ENCODE data around the gene SYTL5.
"Not testable (repeated sequence)": the region's sequence is repeated elsewhere in the genome, so short reads cannot be mapped to it uniquely, and the experiment has no call there.

Gene SYTL5

DNA sequence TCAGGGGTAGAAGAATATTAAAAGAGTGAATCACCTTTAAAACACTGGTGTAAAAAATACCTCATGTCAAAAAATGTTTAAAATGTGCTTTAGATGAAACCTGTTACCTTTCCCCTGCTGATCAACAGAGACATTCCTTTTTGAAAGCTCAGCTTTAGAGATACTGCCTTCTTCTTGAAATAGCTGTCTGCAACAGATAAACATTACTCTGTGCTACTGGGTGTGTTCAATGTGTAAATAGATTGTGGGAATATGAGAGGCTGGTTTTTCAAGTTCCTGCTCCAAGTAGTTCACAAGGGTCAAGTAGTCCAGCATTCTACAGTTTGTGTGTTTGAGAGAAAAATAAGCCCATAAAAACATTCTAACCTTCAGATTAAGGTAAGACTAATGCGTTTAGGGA lies at the start of gene SYTL5:
Gene SYTL5 (plus strand): TSS at position 263 of the 400 bp plus-strand sequence. CDS start 27,337 bp downstream, outside the sequence.
- peak; percentile 21 for DNase-seq

DNA sequence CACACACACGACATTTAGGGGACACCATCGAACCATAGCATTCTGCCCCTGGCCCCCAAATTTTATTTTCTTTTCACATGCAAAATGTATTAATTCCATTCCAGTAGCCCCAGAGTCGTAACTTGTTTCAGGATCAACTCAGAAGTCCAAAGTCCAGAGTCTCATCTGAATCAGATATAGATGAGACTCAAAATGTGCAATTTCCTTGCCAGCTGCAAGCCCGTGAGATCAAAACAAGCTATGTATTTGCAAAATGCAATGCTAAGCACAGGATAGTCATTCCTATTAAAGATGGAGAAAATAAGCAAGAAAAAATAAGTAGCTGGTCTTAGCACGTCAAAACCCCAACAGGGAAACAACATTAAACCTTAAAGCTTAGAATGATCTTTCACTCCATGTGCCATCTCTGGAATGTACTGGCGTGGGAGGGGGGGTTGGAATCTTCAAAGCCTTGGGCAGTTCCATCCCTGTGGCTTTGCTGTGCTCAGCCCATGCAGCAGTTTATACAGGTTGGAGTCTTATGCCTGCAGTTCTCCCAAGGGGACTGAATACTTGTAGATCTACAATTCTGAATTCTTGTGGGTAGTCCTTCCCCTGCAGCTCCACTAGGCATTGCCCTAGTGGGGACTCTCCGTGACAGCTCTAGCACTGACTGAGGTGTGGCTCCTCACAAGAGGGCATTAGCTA lies 47.7 kb upstream of the SYTL5 start:
- no peak for DNase-seq

DNA sequence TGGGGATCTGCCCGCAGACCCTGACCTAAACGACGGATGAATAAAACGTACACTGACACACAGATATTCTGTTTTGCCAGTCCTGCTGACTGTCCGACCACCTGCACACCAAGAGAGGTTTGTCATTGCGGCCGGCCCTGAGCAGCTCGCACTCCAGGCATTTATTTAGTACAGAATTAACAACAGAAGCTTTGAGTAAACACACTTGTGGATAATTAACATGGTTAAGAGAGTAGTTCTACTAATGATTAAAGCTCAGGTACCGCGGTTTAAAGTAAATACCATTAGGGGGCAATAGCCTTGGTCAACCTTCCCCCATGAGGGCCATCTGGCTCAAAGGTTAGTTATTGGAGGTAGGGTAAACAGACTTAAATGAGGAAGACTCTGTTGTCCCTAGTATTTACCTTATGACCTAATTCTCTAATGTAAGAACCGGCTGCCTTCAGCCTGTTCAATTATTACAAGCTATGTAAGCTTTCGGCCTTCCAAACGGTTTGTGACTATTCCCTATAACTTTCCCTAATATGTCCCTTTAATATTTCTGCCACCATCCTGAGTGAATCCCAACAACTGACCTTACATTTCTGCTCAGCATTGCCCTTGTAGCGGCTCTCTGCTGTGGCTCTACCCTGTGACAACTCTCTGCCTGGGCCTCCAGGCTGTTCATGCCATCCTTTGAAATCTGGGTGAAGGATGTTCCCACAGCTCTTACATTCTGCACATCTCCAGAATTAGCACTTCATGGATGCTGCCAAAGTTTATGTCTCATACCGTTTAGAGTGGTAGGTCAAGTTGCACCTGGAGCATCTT lies 46.9 kb upstream of the SYTL5 start:
- DNase-seq: peak; percentile 53

DNA sequence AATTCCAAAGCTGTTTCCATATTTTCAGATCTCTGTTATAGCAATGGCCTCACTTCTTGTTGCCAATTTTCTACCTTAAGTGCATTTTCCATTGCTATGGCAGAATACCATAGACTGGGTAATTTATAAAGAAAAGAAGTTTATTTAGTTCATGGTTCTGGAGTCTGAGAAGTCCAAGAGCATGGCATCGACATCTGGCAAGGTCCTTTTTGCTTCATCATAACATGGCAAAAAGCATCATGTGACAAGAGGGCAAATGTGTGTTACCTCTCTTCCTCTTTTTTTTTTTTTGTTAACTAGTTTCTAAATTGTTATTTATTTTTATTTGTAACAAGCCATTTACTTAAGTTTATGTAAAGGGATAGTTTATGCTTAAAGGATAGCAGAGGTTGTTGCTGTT lies 45.2 kb upstream of the SYTL5 start:
- no peak for DNase-seq

DNA sequence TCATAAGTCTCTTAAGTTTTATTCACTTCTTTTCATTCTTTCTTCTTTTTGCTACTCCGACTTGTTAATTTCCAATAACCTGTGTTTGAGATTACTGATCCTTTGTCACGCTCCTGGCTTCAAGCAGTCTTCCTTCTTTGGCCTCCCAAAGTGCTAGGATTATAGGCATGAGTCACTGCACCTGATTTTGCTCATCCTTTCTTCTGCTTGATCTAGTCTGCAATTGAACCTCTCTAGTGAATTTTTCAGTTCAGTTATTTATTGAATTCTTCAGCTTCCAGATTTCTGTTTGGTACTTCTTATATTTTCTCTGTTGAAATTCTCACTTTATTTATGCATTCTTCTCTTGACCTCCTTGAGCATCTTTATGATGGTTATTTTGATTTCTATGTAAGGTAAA lies 38.6 kb upstream of the SYTL5 start:
- DNase-seq: no peak

- DNase-seq: no peak
These were observed 30.9 kb upstream of the SYTL5 start for GRCh38 chrX:37975421-37975820.

- no peak for DNase-seq
These were observed 30.2 kb upstream of the SYTL5 start for GRCh38 chrX:37976153-37976552.

DNA sequence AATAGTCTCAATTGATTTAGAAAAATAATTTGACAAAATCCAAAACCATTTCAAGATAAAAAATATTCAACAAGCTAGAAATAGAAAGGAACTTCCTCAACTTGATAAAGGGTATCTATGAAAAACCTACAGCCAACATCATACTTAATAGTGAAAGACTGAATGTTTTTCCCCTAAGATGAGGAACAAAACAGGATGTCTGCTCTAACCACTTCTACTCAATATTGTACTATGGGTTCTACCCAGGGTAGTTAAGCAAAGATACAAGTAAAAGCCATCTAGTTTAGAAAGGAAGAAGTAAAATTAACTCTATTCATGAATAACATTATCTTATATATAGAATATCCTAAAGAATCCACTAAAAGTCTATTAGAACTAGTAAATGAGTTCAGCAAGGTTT lies 21.5 kb upstream of the SYTL5 start:
- DNase-seq: no peak

DNA sequence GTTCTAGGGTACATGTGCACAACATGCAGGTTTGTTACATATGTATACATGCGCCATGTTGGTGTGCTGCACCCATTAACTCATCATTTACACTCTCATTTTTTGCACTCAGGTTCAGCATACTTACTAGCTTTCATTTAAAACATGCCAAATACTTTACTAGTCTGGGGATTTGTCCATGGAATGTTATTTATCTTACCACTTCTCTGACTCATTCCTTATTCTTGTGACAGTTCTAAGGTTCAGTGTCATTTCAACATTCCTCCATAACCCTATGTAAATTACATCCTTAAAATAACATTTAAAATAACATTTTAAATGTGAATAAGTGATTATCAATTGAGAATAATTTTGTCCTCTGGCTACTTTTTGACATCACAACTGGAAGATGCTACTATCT lies 19.5 kb upstream of the SYTL5 start:
- no peak for DNase-seq

GRCh38 chrX:37989304-37989703 lies 17.0 kb upstream of the SYTL5 start:
- DNase-seq: no peak

GRCh38 chrX:37991303-37991702 lies 15.1 kb upstream of the SYTL5 start:
- not testable (repeated sequence) for DNase-seq

DNA sequence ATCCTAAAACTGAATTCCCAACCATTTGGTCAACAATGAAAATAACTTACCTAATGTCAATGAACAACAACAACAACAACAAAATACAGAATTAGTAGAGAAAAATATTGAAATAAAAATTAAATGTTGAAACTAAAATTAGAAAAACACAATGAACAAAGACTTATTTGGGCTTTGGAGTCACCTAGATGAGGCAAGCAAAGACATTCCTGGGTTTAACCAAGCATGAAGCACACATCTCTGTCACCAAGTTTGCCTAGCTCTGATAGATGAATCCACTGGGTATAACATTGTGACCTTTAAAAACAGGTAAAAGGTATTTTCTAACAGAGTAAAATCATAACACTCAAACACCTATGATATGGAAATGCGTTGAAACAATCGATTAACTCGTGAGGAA lies 13.2 kb upstream of the SYTL5 start:
- DNase-seq: no peak

GRCh38 chrX:37993837-37994619 lies 12.3 kb upstream of the SYTL5 start:
- peak; percentile 92 for DNase-seq

DNA sequence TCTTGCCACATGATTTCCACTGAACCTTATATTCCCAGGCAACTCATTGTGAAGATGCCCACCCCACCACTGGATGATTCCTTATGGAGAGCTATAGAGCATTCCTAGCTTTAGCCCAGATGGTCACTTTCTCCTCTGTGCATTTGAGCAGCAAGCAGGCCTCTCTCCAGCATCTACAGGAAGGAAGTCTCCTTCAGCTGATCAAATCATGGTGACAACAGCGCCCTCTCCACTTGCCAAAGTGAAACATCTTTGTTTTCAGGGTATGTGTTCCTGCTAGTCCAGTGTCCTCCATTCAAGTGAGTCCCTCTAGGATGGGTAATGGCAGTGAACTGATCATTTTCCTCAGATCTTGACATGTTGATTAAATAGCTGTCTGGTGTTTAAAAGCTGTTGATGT lies 10.9 kb upstream of the SYTL5 start:
- DNase-seq: no peak

- DNase-seq: no peak
These were observed 9.3 kb upstream of the SYTL5 start for GRCh38 chrX:37997096-37997495.

- peak; percentile 31 for DNase-seq
These were observed 7.6 kb upstream of the SYTL5 start for GRCh38 chrX:37998586-37999262.

DNA sequence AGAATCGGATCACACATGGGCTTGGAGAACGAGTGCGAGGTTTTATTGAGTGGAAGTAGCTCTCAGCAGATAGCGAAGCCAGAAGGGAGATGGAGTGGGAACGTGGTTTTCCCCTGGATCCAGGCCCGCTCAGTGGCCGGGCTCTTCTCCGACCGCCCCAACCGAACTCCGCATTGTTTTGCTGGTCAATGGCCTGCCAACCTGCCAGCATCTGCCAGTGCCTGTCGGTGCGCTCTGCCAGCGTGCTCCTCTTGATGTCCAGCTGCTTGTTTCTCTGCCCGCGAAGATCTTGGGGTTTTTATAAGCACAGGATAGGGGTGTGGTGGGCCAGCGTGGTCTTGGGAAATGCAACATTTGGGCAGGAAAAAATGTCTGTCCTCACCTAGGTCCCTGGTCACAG lies 5.6 kb upstream of the SYTL5 start:
- no peak for DNase-seq

DNA sequence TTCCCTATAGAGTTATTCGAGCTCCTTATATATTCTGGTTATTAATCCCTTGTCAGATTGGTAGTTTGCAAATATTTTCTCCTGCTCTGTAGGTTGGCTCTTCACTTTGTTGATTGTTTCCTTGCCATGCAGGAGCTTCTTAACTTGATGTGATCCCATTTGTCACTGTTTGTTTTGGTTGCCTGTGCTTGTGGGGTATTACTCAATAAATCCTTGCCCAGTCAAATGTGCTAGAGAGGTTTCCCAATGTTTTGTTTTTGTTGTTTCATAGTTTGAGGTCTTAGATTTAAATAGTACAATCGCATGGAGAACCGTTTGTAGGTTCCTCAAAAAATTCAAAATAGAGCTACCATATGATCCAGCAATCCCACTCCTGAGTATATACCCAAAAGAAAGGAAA lies 2.3 kb upstream of the SYTL5 start:
- DNase-seq: no peak

DNA sequence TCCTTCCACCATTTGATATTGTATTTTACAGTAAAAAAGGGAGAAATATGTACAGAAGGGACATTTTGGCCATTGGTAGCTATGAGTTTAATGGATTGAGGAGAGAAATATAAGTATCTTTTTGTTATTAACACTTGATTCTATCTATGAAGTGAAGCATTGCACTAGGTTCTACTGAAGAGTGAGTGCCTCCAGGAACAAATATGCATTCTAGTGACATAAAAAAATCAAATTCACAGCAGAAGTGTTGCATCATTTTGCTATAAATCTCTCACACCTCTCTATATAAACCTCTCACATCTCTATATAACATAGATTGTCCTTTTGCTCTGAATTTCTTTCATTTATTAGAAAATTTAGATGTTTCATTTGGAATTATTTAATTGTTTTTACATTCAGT lies 425 bp downstream of the SYTL5 start:
- no peak for DNase-seq

GRCh38 chrX:38008658-38009057 lies 2.3 kb downstream of the SYTL5 start:
- no peak for DNase-seq

GRCh38 chrX:38009641-38010040 lies 3.3 kb downstream of the SYTL5 start:
- DNase-seq: no peak

GRCh38 chrX:38018766-38019425 lies 12.5 kb downstream of the SYTL5 start:
- DNase-seq: no peak

DNA sequence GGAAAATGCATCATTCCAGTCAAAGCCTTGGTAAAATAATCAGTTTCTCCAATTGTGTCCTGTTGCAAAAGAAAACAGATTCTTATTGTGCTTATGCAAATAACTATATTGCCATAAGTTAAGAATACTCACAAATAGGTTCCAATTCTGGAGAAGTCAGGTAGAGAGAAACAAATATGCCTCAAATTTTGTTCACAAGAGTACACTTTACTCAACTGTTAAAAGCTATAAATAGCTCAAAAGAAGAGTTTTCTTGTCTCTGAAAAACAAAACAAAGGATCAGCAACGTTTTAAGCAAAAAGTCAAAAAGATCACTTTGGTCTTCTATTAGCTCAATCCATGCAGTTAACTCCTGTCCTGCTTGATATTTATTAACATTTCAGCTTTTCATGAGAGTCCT lies 21.9 kb downstream of the SYTL5 start:
- no peak for DNase-seq

Data from NCI-H2029 (cell line).